Breast epithelium (tissue), 3 donors: Measurements from ENCODE around the gene ISL2.

Experiments used
- POLR2A ChIP-seq: fragments of 450-650 bp; IDR thresholded peaks from one replicate; pipeline ENCODE4 v1.6.1; 2016; ENCODE audit warnings: antibody characterized with exemption, mild to moderate bottlenecking, moderate library complexity
- TF ChIP-seq, protein P1 (sequence below), 3 donors: fragments of 450-650 bp; IDR thresholded peaks; one replicate each; pipeline ENCODE4 v1.5.1; 2016 to 2017; ENCODE audit warnings: antibody characterized with exemption in 3 of 3, mild to moderate bottlenecking in 3 of 3, moderate library complexity in 3 of 3

GRCh38 chr15:76376029-76376428 is 39.5 kb downstream of the ISL2 start:
- TF ChIP-seq, protein P1, sequence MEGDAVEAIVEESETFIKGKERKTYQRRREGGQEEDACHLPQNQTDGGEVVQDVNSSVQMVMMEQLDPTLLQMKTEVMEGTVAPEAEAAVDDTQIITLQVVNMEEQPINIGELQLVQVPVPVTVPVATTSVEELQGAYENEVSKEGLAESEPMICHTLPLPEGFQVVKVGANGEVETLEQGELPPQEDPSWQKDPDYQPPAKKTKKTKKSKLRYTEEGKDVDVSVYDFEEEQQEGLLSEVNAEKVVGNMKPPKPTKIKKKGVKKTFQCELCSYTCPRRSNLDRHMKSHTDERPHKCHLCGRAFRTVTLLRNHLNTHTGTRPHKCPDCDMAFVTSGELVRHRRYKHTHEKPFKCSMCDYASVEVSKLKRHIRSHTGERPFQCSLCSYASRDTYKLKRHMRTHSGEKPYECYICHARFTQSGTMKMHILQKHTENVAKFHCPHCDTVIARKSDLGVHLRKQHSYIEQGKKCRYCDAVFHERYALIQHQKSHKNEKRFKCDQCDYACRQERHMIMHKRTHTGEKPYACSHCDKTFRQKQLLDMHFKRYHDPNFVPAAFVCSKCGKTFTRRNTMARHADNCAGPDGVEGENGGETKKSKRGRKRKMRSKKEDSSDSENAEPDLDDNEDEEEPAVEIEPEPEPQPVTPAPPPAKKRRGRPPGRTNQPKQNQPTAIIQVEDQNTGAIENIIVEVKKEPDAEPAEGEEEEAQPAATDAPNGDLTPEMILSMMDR (IDR thresholded peaks at IDR 0.05) = no peak
- no peak for TF ChIP-seq POLR2A
